GM19395 (cell line): Measurements from ENCODE around the gene ZNF277.
"Not testable (repeated sequence)": the region's sequence is repeated elsewhere in the genome, so short reads cannot be mapped to it uniquely, and the experiment has no call there.

ENCODE experiments used
- ATAC-seq: cut with Tn5 transposase; IDR thresholded peaks from one replicate; pipeline ENCODE4 v1.9.1; 2021; ENCODE audit warnings: mild to moderate bottlenecking, moderate library complexity; ENCODE audit not compliant: unreplicated experiment

Gene ZNF277

DNA sequence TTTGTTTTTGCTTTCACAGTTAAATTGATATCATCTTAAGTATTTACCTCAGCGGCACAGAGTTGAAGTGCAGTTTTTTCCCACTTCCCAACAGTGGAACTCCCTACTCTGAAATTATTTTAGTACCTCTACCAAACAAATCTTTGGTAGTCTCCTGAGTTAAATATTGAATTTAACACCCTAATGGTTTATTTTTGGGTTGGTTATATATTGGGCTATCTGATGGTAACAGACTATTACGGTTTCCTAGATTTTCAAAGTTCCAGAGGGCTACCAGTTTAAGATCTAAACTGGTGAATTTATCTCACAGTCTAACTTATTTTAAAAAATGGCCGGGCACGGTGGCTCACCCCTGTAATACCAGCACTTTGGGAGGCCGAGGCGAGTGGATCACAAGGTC lies 1.3 kb downstream of the ZNF277 start:
- ATAC-seq: no peak

DNA sequence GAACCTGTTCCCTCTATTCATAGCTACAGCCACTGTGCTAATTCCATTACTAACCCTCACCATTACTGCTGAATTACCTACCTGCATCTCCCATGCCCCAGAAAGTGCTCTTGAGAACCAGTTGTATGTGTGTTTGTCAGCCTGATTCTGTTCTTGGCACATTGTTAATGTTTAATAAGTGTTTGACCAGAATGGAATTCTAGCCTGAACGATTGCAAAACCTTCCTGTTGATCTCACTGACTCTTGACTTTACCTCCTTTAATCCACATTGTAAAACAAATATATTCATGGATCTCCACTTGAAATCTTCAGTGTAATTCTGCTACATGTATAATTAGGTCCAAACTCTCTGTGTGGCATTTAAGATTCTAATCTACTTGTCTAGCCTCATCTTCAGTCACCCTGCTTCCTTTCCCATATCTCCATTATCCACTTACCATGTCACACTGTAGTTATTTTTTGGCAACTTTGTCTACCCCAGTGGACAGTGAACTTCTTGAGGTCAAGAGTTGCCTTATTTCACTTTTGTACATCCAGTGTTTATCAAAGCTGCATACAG lies 4.9 kb downstream of the ZNF277 start:
- ATAC-seq: no peak

DNA sequence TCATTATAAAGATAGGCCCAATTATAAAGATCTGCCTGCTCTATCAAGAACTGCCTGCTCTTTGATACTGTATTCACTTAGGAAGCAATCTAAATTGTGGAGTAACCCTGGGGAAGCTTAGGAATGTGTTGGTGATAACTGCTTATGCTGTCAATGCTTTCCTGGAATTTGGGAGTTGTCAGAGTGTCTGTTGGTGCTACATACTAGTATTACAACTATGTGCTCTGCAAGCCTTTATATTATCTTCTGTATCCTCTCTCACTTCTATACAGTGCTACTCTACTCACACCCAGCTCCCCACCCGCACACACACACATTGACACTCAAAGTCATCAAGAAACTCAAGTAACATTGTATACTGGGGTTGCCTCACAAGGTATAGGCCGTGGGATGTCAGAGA lies 6.1 kb downstream of the ZNF277 start:
- no peak for ATAC-seq

DNA sequence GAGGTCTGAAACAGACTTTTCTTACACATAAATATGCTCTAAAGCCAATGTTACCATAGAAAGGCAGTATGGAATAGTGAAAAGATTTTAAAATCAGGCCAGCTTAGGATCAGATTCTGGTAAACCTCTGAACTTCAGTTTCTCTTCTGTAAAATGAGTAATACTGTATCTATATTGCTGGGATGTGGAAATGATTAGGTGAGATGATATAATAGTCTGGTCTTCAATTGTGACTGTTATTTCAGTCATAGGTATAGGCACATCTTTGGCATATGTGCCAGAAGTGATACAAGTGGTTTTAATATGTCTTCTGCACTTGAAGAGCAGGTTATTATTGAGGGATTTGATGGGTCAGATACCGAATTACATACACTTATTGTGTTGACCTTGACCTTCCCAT lies 7.2 kb downstream of the ZNF277 start:
- no peak for ATAC-seq

DNA sequence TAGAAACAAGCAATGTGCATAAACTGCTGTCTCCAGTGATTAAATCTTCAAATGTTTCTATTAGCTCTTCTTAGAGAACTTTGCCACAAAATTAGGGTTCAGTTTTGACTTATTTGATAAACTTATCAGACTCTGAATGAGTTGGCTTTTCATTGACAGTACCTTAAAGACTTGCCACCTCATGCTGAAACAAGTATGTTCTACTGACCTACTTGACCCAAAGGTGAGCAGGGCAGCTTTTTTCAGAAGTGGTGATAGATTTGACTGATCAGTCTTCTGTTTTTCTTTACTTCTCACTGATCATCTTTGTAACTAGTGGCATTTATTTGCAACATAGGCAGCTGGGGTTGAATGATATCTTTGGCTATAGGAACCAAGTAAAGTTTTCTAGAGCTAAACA lies 7.8 kb downstream of the ZNF277 start:
- ATAC-seq: no peak

DNA sequence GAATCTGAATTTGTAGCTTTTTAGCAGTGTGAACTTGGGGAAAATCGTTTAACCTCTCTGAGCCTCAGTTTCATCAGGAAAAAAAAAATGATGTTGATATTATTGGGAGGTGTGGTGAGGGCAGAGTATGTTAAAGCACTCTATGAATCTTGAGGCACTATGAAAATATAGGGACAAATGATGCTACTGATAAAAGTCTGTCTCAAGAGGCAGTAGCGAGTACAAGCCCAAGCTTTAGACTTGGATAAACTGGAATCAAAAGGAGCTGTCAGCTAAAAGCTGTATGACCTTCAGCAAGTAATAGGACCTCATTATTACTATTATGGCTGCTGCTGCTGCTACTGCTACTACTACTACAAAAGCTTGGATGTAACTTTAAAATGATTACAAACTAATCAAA lies 8.4 kb downstream of the ZNF277 start:
- ATAC-seq: no peak

DNA sequence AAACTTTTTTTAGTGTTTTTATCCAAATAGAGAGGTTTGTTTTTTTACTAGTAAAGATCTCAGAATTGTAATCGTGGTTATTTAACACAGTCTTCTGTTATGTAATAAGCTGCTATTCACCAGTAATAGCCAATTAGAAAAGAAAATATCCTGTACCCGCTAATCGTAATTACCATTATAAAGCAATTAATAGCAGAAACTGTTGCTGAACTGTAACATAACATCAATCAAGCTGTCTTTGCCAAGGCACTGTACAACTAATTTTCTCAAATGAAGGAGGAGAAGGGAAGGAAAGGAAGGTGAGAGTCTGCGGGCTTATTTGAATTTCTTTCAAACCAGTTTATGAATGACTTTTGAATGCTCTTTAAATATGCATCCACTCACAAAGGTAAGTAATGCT lies 9.3 kb downstream of the ZNF277 start:
- ATAC-seq: no peak

DNA sequence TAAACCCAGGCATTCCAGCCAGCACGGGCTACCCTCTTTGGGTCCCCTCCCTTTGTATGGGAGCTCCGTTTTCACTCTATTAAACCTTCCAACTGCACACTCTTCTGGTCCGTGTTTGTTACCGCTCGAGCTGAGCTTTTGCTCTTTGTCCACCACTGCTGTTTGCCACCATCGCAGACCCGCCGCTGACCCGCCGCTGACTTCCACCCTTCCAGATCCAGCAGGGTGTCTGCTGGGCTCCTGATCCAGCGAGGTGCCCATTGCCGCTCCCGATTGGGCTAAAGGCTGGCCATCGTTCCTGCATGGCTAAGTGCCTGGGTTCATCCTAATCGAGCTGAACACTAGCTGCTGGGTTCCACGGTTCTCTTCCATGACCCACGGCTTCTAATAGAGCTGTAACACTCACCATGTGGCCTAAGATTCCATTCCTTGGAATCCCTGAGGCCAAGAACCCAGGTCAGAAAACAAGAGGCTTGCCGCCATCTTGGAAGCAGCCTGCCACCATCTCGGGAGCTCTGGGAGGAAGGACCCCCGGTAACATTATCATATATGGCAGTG lies 14.5 kb downstream of the ZNF277 start:
- no peak for ATAC-seq

DNA sequence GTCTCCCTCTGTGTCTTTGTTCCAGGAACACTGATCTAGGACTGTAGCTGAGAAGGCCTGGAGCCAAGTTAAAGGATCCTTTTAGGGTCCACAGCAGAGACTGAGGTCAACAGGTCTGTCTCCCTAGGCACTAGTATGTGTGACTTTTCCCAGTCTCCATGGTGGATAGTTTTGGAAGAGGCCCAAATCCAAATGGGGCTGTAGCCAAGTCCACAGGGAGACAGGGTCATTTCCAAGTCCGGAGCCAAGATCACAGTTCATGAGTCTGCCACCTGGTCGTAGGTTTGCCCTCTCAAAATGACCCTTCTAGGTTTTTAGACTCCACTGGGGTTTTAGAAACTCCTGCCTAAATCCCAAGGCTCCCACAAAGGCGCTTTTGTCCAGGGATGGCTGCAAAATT lies 16.8 kb downstream of the ZNF277 start:
- no peak for ATAC-seq

DNA sequence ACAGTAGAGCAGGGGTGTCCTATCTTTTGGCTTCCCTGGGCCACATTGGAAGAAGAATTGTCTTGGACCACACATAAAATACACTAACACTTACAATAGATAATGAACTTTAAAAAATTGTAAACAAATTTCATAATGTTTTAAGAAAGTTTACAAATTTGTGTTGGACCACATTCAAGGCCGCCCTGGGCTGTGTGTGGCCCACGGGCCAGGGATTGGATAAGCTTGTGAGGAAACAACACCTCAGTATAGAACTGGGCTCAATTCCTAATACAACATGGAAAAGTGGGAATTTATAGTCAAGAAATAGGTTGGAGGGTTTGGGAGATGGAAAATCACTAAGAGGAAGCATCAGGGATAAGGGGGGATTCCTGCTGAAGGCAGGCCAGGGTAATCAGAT lies 17.7 kb downstream of the ZNF277 start:
- no peak for ATAC-seq

DNA sequence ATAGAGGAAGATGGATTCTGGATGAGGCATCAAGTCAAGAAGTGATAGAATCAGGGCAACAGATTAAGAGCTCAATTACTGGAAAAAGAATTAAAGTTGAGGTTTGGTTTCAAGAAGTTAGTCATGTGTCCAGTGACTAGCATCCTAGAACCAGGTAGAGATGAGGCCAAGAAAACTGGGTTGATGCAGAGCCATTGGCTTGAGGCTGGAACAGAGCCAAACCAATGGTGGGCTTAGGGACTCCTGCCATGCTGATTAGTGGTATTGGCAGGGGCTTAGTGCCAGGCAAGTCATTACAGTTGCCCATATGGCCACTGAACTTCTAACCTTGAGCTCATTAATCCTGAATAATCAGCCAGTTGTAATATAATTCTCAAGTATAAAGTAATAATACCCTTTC lies 18.5 kb downstream of the ZNF277 start:
- no peak for ATAC-seq

DNA sequence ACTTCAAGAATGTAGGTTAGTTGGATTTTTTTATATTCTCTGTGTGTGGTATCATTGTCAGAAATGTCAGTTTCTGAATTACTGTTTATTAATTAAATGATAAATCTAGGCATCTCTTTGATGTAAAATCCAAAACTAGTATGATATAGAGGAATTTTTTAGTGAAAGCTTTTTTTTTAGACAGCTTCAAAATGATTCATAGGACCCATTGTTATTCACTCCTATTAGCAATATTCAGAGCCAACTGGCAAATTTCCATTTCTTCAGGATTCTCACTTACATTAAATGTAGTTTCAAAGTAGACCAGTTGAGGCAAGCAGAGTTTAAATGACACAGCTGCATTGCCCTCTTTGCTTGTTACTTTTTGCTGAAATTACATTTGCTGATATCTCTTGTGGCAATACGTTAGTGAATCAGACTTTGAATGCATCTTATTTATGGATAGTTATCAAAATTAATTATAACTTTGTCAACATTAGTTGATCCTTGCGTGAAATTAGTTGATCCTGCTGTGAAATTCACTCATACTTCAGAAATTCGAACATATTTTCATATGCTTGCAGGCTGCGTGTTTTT lies 20.3 kb downstream of the ZNF277 start:
- no peak for ATAC-seq

DNA sequence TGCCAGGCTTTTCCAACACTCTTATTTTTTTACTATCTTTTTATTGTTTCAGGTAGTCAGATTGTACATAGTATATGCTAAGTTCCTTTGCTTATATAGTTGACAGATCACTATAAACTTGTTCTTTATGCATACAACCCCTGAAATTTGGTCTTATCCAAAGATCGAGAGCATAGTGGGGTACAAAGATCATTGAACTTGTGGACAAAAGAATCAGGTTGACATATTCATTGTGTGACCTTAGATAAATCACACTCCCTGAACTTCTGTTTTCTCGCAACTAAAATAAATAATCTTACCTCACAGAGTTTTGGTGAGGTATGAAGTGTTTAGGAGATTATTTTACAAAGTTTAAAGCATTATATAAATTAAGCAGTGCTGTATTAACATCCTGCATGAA lies 22.1 kb downstream of the ZNF277 start:
- ATAC-seq: no peak

DNA sequence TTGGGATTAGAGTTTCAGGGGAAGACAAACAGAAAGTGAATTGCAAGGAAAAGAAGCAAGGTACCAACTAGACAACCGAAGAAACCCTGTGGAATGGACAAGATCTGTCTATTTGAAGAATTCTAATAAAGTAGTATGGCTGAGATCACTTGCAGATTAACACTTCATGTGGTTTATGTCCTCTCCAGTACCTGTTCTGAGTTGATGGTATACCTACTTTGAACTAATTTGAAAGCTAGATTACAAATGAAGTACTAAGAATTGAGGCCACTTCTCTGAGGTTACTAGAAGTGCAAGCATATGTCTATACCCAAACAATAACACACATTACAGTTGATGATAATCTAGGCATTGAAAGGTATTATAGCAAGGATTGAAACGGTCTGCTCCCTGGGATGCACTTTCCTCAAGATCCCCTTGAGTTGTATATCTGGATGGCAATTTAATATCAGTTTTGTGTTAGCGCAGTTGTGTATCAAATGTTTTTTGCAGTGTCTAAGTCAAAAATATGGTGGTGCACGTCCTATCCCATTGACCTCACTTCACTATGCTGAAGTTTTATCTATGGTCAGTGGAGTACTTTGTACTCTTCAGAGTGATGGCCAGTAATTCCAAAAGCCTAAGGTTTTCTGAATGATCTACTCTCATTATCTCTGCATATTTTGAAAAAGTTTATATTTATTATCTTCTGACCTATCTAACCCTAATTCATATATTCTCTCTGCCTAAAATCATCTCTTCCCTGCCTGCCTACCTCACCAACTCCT lies 25.9 kb downstream of the ZNF277 start:
- no peak for ATAC-seq

DNA sequence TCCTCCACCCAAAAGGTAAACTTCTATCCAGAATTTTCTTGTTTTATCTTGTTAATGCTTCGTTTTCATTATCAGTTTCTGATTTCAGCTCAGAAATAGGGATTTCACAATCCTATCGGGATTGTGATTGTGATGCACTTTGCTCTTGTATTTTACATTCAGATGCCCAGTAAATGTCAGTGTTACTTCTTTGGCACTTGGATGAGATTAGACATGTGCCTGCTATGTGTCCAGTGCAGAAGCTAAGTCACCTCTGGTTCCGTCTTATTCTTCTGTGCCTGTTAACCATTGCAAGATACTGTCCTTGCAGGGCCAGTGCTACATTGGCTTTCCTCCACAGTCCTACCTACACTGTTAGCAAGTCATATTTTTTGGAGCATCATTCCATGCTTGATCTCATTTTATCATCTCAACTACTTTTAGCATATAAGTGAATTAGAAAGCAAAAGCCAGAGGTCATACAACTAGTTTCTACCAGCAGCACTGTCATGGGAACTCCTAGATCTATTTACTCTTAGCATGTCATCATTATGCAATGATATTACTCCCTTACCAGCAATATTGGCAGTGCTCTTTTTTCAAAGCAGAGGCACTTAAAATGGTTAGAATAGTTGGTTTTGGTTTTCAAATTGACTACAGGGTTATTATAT lies 26.7 kb downstream of the ZNF277 start:
- ATAC-seq: no peak

DNA sequence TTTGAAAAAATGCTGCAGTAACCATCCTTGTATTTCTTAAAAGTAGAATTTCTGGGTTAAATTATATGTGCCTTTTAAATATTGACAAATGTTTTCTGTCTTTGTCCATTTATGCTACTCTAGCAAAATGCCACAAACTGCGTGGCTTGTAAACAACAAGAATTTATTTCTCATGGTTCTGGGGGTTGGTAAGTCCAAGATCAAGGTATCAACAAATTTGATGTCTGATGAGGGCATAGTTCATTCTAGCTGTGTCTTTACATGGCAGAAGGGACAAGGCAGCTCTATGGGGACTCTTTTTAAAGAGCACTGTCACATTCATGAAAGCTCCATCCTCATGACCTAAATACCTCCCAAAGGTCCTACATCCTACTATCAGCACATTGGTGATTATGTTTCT lies 27.7 kb downstream of the ZNF277 start:
- ATAC-seq: no peak

DNA sequence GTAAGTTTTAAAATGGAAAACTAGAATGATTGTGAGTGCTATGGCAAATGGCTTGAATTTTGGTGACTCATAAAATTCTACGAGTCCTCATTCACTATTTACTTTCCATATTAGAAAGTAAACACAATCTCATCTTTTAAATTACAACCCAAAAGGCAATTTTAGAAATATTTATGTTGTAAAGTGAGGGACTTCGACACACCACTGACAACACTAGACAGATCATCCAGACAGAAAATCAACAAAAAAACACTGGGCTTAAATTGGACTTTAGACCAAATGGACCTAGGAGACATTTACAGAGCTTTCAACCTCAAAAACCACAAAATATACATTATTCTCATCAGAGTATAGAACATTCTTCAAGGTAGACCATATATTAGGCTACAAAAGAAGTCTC lies 30.1 kb downstream of the ZNF277 start:
- no peak for ATAC-seq

DNA sequence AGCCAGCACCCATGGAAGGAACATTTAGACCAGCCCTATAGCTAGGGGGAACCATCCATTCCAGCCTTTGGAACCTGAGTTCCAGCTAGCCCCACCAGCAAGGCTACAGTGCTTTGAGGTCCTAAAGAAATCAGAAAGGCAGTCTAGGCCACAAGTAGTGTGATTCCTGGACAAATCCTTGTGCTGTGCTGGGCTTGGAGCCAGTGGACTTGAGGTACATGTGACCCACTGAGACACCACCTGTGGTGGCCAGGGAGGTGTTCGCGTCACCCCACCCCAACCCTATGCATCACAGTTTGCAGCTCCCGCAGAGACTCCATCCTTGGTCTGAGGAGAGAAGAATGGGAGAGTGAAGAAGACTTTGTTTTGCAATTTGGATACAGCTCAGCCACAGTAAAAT lies 31.8 kb downstream of the ZNF277 start:
- ATAC-seq: no peak

DNA sequence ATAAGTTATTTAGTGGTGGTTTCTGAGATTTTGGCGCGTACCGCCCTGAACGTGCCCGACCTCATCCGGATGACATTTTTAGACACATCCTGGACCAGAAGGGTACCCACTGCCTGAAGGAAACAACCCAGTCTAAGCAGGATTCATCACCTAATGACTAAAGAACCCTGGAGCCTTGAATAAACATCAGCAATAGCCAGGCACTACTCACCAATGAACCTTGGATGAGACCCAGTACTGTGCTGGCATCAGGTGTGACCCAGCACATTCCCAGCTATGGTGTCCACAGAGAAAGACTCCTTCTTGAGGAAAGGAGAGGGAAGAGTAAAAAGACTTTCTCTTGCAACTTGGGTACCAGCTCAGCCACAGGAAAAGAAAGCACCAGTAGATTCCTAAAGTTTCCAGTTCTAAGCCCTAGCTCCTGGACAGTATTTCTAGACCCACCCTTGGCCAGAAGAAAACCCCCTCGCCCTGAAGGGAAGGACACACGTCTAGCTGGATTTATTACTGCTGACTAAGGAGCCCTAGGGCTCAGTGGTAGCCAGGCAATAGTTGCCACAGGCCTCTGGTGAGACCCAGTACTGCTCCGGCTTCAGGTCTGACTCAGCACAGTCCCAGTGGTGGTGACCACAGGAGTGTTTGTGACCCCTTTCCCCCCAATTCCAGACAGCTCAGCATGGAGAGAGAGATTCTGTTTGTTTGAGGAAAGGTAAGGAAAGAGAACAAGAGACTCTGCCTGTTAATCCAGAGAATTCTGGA lies 32.5 kb downstream of the ZNF277 start:
- no peak for ATAC-seq

DNA sequence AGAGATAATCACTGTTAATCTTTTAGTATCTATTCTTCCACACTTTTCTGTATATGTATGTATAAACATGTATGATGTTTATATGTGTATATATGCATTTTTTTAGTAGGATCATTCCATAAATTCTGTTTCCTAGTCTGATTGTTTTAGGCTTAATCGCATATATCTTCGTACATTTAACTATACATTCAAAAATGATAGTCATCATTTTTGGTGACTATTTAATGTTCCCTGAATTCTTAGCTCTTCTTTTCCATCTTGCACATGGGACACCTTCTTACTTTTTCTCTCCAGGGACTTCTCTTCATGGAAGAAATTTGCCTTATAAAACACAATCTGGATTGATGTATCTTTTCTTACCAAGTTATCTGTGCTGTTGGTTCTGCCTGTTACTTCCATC lies 42.1 kb downstream of the ZNF277 start:
- no peak for ATAC-seq

DNA sequence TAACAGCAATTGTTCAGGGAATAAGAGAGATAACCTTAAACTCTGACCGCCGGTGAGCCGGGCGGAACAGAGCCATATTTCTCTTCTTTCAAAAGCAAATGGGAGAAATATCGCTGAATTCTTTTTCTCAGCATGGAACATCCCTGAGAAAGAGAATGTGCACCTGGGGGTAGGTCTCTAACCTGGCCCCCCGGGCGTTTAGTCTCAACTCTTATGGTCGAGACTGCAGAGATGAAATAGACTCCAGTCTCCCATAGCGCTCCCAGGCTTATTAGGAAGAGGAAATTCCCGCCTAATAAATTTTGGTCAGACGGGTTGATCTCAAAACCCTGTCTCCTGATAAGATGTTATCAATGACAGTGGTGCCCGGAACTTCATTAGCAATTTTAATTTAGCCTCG lies 43.5 kb downstream of the ZNF277 start:
- not testable (repeated sequence) for ATAC-seq
